SK-N-SH treated with all-trans-retinoic acid at 6 μM for 48 hours (cell line): ENCODE results near the gene PLAAT4.

ENCODE experiments used
- ATAC-seq: fragments of 200-7000 bp; cut with Tn5 transposase; 3 replicates; pipeline ENCODE4 v1.9.1; 2020; ENCODE audit warnings: mild to moderate bottlenecking, moderate library complexity
- ARNTL ChIP-seq: fragments of 450-650 bp; formaldehyde crosslinking; IDR thresholded peaks from 2 replicates; pipeline ENCODE4 v1.5.0; 2020; ENCODE audit warnings: low read depth, mild to moderate bottlenecking, moderate library complexity, borderline replicate concordance
- BACH2 ChIP-seq: fragments of 250-450 bp; sonication (Bioruptor Pico); IDR thresholded peaks from 2 replicates; pipeline ENCODE4 v1.9.0; 2021; ENCODE audit warnings: mild to moderate bottlenecking, borderline replicate concordance
- CSDC2 ChIP-seq: fragments of 250-450 bp; sonication (Bioruptor Pico); IDR thresholded peaks from 2 replicates; pipeline ENCODE4 v1.5.0; 2020; ENCODE audit warnings: mild to moderate bottlenecking, moderate library complexity
- ESRRG ChIP-seq: fragments of 250-450 bp; sonication (Bioruptor Pico); IDR thresholded peaks from 2 replicates; pipeline ENCODE4 v1.6.1; 2021; ENCODE audit warnings: mild to moderate bottlenecking
- GLIS3 ChIP-seq: fragments of 250-450 bp; sonication (Bioruptor Pico); IDR thresholded peaks from 2 replicates; pipeline ENCODE4 v1.5.0; 2020; ENCODE audit warnings: mild to moderate bottlenecking, moderate library complexity
- ISL1 ChIP-seq: fragments of 250-450 bp; sonication (Bioruptor Pico); IDR thresholded peaks from 2 replicates; pipeline ENCODE4 v2.1.2; 2022; ENCODE audit warnings: mild to moderate bottlenecking, moderate library complexity
- OSR1 ChIP-seq: fragments of 250-450 bp; sonication (Bioruptor Pico); IDR thresholded peaks from 2 replicates; pipeline ENCODE4 v1.8.0; 2022; ENCODE audit warnings: moderate library complexity, mild to moderate bottlenecking, inconsistent platforms
- PPARA ChIP-seq: fragments of 250-450 bp; sonication (Bioruptor Pico); IDR thresholded peaks from 2 replicates; pipeline ENCODE4 v1.5.0; 2020; ENCODE audit warnings: mild to moderate bottlenecking, borderline replicate concordance
- RARB ChIP-seq: fragments of 250-450 bp; sonication (Bioruptor Pico); IDR thresholded peaks from 2 replicates; pipeline ENCODE4 v1.8.0; 2021; ENCODE audit warnings: mild to moderate bottlenecking, moderate library complexity
- SNAI2 ChIP-seq: fragments of 250-450 bp; sonication (Bioruptor Pico); IDR thresholded peaks from 2 replicates; pipeline ENCODE4 v1.5.0; 2020; ENCODE audit warnings: mild to moderate bottlenecking, moderate library complexity
- TOX ChIP-seq: fragments of 250-450 bp; sonication (Bioruptor Pico); IDR thresholded peaks from 2 replicates; pipeline ENCODE4 v1.8.0; 2021; ENCODE audit warnings: mild to moderate bottlenecking, moderate library complexity, borderline replicate concordance
- ZC3H10 ChIP-seq: fragments of 250-450 bp; sonication (Bioruptor Pico); IDR thresholded peaks from 2 replicates; pipeline ENCODE4 v1.5.1; 2021; ENCODE audit warnings: mild to moderate bottlenecking, moderate library complexity
- ZFP3 ChIP-seq: fragments of 250-450 bp; sonication (Bioruptor Pico); IDR thresholded peaks from 2 replicates; pipeline ENCODE4 v1.5.0; 2020; ENCODE audit warnings: mild to moderate bottlenecking, moderate library complexity
- ZFP30 ChIP-seq: fragments of 450-650 bp; formaldehyde crosslinking; IDR thresholded peaks from 2 replicates; pipeline ENCODE4 v1.5.0; 2022; ENCODE audit warnings: mild to moderate bottlenecking, moderate library complexity
- ZNF565 ChIP-seq: fragments of 450-650 bp; formaldehyde crosslinking; conservative IDR thresholded peaks from 2 replicates; pipeline ENCODE4 v1.5.0; 2020; ENCODE audit warnings: low read depth, mild to moderate bottlenecking, moderate library complexity
- ZNF70 ChIP-seq: fragments of 450-650 bp; formaldehyde crosslinking; IDR thresholded peaks from 2 replicates; pipeline ENCODE4 v1.5.0; 2020; ENCODE audit warnings: mild to moderate bottlenecking, moderate library complexity
- ZNF8 ChIP-seq: fragments of 450-650 bp; formaldehyde crosslinking; IDR thresholded peaks from 2 replicates; pipeline ENCODE4 v1.5.0; 2020; ENCODE audit warnings: mild to moderate bottlenecking, moderate library complexity
- TF ChIP-seq, protein P1 (sequence below): fragments of 250-450 bp; sonication (Bioruptor Pico); IDR thresholded peaks from 2 replicates; pipeline ENCODE4 v1.8.0; 2021; ENCODE audit warnings: low read depth, mild to moderate bottlenecking, moderate library complexity, borderline replicate concordance
- TF ChIP-seq, protein P2 (sequence below): fragments of 250-450 bp; sonication (Bioruptor Pico); IDR thresholded peaks from 2 replicates; pipeline ENCODE4 v1.8.0; 2020; ENCODE audit warnings: mild to moderate bottlenecking, moderate library complexity, borderline replicate concordance
- TF ChIP-seq, protein P3 (sequence below): fragments of 250-450 bp; sonication (Bioruptor Pico); IDR thresholded peaks from 2 replicates; pipeline ENCODE4 v1.5.0; 2020; ENCODE audit warnings: mild to moderate bottlenecking, moderate library complexity
- TF ChIP-seq, protein P4 (sequence below): fragments of 250-450 bp; sonication (Bioruptor Pico); IDR thresholded peaks from 2 replicates; pipeline ENCODE4 v1.5.1; 2020; ENCODE audit warnings: low read depth, mild to moderate bottlenecking, moderate library complexity
- TF ChIP-seq, protein P5 (sequence below): fragments of 250-450 bp; sonication (Bioruptor Pico); IDR thresholded peaks from 2 replicates; pipeline ENCODE4 v1.5.1; 2021; ENCODE audit warnings: mild to moderate bottlenecking, moderate library complexity

Gene PLAAT4

DNA sequence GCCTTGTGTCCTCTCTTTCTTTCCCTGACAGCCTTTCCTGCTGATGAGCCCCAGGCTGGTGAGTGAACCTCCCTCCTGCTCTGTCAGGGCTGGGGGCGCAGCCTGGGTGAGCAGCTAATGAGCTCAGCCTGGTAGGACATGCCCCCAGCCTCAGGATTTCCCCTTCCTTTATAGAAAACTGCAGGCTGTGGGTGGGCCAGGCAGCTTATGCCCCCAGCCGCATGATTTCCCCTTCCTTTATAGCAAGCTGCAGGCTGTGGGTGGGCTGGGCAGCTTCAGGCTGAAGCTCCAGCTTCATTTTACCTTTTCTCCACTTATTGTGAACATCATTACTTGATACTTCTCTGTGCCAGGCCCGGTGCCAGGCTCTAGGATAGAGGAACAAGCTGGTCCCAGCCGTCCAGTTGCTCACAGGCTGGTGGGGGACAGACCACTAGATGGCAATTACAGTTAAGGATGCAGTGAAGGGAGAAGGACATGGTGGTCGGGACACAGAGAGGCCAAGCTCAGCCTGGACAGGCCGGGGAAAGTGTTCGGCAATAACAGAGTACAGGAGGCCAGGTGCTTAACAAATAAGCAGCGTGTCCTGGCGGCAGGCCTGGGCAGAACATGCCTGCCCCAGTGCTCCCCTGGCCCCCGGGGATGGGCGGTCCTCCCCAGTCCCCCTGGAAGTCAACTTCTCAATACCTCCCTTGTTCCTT lies 25.4 kb upstream of the PLAAT4 start:
- TF ChIP-seq ZFP30 (CRISPR knock-in tag) = no peak
- no peak for TF ChIP-seq ZFP3 (CRISPR knock-in tag)
- no peak for ATAC-seq

DNA sequence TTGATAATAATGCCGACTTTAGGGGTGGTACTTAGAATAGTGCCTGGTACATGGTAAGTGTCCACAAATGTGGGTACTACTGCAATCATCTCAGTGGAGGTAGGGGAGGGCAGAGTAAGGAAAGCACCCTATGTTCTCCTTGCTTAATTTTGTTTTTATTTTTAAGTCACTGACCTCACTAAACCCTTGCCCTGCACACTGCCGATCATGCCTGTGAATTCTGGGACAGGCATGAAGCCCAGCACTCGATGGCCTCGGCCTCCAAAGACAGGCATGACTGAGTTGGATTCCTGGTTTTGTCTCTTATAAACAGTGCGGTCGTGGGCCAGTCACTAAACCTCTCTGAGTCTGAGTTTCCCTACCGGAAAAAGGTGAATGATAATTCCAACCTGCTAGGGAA lies 23.8 kb upstream of the PLAAT4 start:
- no peak for TF ChIP-seq CSDC2 (CRISPR knock-in tag)
- TF ChIP-seq, protein P1, sequence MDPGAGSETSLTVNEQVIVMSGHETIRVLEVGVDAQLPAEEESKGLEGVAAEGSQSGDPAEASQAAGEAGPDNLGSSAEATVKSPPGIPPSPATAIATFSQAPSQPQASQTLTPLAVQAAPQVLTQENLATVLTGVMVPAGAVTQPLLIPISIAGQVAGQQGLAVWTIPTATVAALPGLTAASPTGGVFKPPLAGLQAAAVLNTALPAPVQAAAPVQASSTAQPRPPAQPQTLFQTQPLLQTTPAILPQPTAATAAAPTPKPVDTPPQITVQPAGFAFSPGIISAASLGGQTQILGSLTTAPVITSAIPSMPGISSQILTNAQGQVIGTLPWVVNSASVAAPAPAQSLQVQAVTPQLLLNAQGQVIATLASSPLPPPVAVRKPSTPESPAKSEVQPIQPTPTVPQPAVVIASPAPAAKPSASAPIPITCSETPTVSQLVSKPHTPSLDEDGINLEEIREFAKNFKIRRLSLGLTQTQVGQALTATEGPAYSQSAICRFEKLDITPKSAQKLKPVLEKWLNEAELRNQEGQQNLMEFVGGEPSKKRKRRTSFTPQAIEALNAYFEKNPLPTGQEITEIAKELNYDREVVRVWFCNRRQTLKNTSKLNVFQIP (CRISPR knock-in tag) = no peak
- no peak for TF ChIP-seq ZNF70 (CRISPR knock-in tag)
- TF ChIP-seq PPARA (CRISPR knock-in tag) = no peak
- TF ChIP-seq, protein P2, sequence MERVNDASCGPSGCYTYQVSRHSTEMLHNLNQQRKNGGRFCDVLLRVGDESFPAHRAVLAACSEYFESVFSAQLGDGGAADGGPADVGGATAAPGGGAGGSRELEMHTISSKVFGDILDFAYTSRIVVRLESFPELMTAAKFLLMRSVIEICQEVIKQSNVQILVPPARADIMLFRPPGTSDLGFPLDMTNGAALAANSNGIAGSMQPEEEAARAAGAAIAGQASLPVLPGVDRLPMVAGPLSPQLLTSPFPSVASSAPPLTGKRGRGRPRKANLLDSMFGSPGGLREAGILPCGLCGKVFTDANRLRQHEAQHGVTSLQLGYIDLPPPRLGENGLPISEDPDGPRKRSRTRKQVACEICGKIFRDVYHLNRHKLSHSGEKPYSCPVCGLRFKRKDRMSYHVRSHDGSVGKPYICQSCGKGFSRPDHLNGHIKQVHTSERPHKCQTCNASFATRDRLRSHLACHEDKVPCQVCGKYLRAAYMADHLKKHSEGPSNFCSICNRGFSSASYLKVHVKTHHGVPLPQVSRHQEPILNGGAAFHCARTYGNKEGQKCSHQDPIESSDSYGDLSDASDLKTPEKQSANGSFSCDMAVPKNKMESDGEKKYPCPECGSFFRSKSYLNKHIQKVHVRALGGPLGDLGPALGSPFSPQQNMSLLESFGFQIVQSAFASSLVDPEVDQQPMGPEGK (CRISPR knock-in tag) = no peak
- TF ChIP-seq, all 23 proteins: peak for 0
- no peak for ATAC-seq

DNA sequence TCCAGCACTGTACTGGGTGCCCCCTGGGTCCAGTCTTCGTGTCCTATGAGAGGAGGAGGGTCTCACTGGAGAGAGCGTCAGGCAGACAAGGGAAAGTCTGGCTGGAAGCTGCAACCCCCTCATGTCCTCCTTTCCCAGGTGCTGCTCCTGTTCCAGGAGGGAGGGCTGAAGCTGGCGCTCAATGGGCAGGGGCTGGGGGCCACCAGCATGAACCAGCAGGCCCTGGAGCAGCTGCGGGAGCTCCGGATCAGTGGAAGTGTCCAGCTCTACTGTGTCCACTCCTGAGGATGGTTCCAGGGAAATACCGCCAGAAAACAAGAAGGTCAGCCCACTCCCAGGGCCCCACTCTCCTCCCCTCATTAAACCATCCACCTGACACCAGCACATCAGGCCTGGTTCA lies 20.5 kb upstream of the PLAAT4 start:
- ATAC-seq = no peak
- TF ChIP-seq ESRRG (CRISPR knock-in tag) (no peak), ZFP3 (CRISPR knock-in tag) (no peak), OSR1 (no peak), TOX (CRISPR knock-in tag) (no peak), ZNF565 (CRISPR knock-in tag) (no peak)
- TF ChIP-seq, protein P3, sequence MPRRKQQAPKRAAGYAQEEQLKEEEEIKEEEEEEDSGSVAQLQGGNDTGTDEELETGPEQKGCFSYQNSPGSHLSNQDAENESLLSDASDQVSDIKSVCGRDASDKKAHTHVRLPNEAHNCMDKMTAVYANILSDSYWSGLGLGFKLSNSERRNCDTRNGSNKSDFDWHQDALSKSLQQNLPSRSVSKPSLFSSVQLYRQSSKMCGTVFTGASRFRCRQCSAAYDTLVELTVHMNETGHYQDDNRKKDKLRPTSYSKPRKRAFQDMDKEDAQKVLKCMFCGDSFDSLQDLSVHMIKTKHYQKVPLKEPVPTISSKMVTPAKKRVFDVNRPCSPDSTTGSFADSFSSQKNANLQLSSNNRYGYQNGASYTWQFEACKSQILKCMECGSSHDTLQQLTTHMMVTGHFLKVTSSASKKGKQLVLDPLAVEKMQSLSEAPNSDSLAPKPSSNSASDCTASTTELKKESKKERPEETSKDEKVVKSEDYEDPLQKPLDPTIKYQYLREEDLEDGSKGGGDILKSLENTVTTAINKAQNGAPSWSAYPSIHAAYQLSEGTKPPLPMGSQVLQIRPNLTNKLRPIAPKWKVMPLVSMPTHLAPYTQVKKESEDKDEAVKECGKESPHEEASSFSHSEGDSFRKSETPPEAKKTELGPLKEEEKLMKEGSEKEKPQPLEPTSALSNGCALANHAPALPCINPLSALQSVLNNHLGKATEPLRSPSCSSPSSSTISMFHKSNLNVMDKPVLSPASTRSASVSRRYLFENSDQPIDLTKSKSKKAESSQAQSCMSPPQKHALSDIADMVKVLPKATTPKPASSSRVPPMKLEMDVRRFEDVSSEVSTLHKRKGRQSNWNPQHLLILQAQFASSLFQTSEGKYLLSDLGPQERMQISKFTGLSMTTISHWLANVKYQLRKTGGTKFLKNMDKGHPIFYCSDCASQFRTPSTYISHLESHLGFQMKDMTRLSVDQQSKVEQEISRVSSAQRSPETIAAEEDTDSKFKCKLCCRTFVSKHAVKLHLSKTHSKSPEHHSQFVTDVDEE (CRISPR knock-in tag) = no peak

DNA sequence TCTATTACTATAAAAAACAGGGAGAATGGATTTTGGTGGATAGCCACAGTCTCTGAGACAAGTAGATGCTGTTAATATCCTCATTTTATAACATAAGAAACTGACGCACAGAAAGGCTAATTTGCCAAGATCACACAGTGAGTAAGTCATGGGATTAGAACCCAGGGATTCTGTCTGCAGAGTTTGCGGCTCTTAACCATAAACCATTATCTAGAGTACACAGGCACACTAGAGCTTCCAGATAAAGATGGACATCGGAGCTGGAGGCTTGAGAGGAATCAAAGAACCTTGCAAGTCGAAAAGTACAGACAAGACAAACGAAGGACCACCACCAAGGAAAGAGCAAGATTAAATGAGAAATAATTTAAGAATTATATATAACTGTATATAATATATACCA lies 19.5 kb upstream of the PLAAT4 start:
- TF ChIP-seq ZC3H10 (CRISPR knock-in tag) (no peak), ZNF565 (CRISPR knock-in tag) (no peak), ARNTL (no peak), RARB (CRISPR knock-in tag) (no peak), ESRRG (CRISPR knock-in tag) (no peak)
- TF ChIP-seq, protein P4, sequence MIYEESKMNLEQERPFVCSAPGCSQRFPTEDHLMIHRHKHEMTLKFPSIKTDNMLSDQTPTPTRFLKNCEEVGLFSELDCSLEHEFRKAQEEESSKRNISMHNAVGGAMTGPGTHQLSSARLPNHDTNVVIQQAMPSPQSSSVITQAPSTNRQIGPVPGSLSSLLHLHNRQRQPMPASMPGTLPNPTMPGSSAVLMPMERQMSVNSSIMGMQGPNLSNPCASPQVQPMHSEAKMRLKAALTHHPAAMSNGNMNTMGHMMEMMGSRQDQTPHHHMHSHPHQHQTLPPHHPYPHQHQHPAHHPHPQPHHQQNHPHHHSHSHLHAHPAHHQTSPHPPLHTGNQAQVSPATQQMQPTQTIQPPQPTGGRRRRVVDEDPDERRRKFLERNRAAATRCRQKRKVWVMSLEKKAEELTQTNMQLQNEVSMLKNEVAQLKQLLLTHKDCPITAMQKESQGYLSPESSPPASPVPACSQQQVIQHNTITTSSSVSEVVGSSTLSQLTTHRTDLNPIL (CRISPR knock-in tag) = no peak
- ATAC-seq = no peak

DNA sequence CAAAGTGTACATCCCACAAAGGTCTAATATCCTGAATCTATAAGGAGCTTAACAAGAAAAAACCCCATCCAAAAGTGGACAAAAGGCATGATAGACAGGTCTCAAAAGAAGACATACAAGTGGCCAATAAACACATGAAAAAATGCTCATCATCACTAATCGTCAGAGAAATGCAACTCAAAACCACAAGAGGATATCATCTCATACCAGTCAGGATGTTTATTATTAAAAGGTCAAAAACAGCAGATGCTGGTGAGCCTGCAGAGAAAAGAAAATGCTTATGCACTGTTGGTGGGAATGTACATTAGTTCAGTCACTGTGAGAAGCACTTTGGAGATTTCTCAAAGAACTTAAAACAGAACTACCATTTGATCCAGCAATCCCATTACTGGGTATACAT lies 18.1 kb upstream of the PLAAT4 start:
- no peak for ATAC-seq
- TF ChIP-seq ZC3H10 (CRISPR knock-in tag) (no peak), OSR1 (no peak), ISL1 (CRISPR knock-in tag) (no peak), CSDC2 (CRISPR knock-in tag) (no peak), ESRRG (CRISPR knock-in tag) (no peak), ZNF8 (no peak), ZNF70 (CRISPR knock-in tag) (no peak), GLIS3 (no peak), BACH2 (no peak), PPARA (CRISPR knock-in tag) (no peak), ARNTL (no peak), ZNF565 (CRISPR knock-in tag) (no peak), ZFP3 (CRISPR knock-in tag) (no peak), SNAI2 (CRISPR knock-in tag) (no peak)
- TF ChIP-seq, protein P5, sequence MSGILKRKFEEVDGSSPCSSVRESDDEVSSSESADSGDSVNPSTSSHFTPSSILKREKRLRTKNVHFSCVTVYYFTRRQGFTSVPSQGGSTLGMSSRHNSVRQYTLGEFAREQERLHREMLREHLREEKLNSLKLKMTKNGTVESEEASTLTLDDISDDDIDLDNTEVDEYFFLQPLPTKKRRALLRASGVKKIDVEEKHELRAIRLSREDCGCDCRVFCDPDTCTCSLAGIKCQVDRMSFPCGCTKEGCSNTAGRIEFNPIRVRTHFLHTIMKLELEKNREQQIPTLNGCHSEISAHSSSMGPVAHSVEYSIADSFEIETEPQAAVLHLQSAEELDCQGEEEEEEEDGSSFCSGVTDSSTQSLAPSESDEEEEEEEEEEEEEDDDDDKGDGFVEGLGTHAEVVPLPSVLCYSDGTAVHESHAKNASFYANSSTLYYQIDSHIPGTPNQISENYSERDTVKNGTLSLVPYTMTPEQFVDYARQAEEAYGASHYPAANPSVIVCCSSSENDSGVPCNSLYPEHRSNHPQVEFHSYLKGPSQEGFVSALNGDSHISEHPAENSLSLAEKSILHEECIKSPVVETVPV (CRISPR knock-in tag) = no peak
- TF ChIP-seq, protein P4 (CRISPR knock-in tag) = no peak
